Activated CD8-positive, alpha-beta memory T cell treated with anti-CD3 and anti-CD28 coated beads, Interleukin-2, amount 10 ng/mL, durations not matched to agents 7 days and 5 days (primary cell): ENCODE measurements around the gene TYROBP. TPM values are rescaled to one million over a fixed set of nuclear protein-coding genes. Genes with fewer than 3 reads are reported as not detected.

ENCODE experiments used
- ATAC-seq: fragments of 150-1000 bp; cut with Tn5 transposase; one replicate; pipeline ENCODE4 v1.10.0; 2021; ENCODE audit warnings: moderate library complexity
- CTCF ChIA-PET: fragments of 350-600 bp; sonication (Branson Sonifier 250); formaldehyde crosslinking; loops from one replicate; lab custom pipeline; 2021; ENCODE audit warnings: antibody characterized with exemption; lab: Charles Lee
- DNase-seq: peaks from one replicate; pipeline ENCODE4 v3.0.0-alpha.2; 2020
- H3K27ac Mint-ChIP-seq: one replicate; pipeline ENCODE4 v1.8.0; 2021; ENCODE audit warnings: mild to moderate bottlenecking, mixed read lengths
- H3K27me3 Mint-ChIP-seq: one replicate; pipeline ENCODE4 v1.8.0; 2021; ENCODE audit warnings: mixed read lengths
- H3K36me3 Mint-ChIP-seq: one replicate; pipeline ENCODE4 v1.8.0; 2021; ENCODE audit warnings: mild to moderate bottlenecking, mixed read lengths
- H3K4me1 Mint-ChIP-seq: one replicate; pipeline ENCODE4 v1.8.0; 2021; ENCODE audit warnings: mixed read lengths
- H3K4me3 Mint-ChIP-seq: one replicate; pipeline ENCODE4 v1.8.0; 2021; ENCODE audit warnings: mild to moderate bottlenecking, moderate library complexity, mixed read lengths
- H3K9me3 Mint-ChIP-seq: one replicate; pipeline ENCODE4 v1.8.0; 2022; ENCODE audit warnings: low read depth, mixed read lengths
- total RNA-seq, 2 experiments: library from RNA; stranded (reverse); gene quantifications; one replicate each; pipeline ENCODE4 v1.2.3, GENCODE V29; 2021

Gene TYROBP
- total RNA-seq, 2 experiments from 2014 or later: 0.96 TPM; not detected in 1

DNA sequence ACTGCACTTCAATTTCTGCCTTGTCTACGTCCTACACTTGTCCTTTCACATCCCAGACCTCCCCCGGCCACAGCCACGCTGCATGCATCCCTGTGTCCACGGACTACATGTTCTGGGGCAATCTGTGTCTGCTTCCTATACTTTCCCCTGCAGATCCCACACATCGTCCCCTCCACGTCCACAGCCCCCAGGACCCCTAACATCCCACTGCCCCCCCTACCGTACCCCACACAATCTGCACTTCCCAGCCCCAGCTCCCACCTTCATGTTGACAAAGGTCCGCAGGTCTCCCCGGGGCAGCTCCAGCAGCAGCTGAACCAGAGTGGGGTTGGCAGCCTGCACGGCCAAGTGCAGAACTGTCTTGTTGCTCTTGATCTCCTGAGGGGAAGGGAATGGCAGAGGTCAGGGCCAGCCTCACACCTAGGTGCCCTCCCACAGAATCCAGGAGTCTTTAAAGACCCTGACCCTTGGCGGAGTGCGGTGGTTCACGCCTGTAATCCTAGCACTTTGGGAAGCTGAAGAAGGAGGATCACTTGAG lies 17.9 kb downstream of the TYROBP start:
- no peaks in the 10 kb centered on the region for H3K9me3 Mint-ChIP-seq

GRCh38 chr19:35889370-35890112 lies 18.6 kb downstream of the TYROBP start:
- peaks cover 43% of the 10 kb centered on the region for H3K36me3 Mint-ChIP-seq
- DNase-seq (no peak), ATAC-seq (no peak)
- H3K4me3 Mint-ChIP-seq: no peak overlapping the region
- H3K4me1 Mint-ChIP-seq: peaks cover 5% of the 10 kb centered on the region
- no peak overlapping the region for H3K27ac Mint-ChIP-seq
- CTCF ChIA-PET: no interaction called here
- no peaks in the 10 kb centered on the region for H3K27me3 Mint-ChIP-seq
- H3K9me3 Mint-ChIP-seq: no peaks in the 10 kb centered on the region

More for the DNA sequence above, 17.9 kb downstream of the TYROBP start:
- Mint-ChIP-seq H3K36me3 (peaks cover 46% of the 10 kb centered on the region), H3K27ac (no peak overlapping the region), H3K27me3 (no peaks in the 10 kb centered on the region), H3K4me3 (no peak overlapping the region), H3K4me1 (peaks cover 5% of the 10 kb centered on the region)
- DNase-seq: no peak
- CTCF ChIA-PET: interaction anchor here (1.6 kb wide), 1 partner anchor 8 kb away, joined by 4 read pairs; no protein-coding TSS in a partner anchor
- ATAC-seq: no peak

DNA sequence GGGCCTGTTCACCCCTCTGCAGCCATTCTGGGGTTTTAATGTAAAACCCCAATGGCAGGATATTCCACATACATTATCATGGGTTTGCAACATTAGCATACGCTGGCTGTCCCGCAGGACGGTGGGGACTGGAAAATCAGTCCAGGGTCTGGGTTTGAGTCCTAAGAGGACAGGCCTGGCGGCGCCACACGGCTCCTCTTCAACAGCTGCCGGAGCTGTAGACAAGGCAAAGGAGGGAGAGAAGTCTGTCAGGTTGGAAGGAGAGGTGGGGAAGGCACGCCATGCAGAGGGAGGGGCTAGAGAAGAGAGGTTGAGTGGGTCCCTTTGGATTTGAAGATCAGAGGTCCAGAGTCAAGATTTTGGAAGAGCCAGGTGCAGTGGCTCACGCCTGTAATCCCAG lies 19.7 kb downstream of the TYROBP start:
- no peak for ATAC-seq
- no peak overlapping the region for H3K27ac Mint-ChIP-seq
- CTCF ChIA-PET: interaction anchor here (1.1 kb wide), 1 partner anchor 44 kb away, joined by 4 read pairs; no protein-coding TSS in a partner anchor
- H3K27me3 Mint-ChIP-seq: no peaks in the 10 kb centered on the region
- H3K36me3 Mint-ChIP-seq: peaks cover 41% of the 10 kb centered on the region
- H3K4me1 Mint-ChIP-seq: peaks cover 5% of the 10 kb centered on the region
- DNase-seq: no peak
- H3K4me3 Mint-ChIP-seq: no peak overlapping the region
- H3K9me3 Mint-ChIP-seq: no peaks in the 10 kb centered on the region

- Mint-ChIP-seq H3K27me3 (no peaks in the 10 kb centered on the region), H3K4me3 (no peak overlapping the region), H3K36me3 (peaks cover 34% of the 10 kb centered on the region), H3K9me3 (no peaks in the 10 kb centered on the region), H3K4me1 (peaks cover under 1% of the 10 kb centered on the region), H3K27ac (no peak overlapping the region)
- ATAC-seq: no peak
- CTCF ChIA-PET: no interaction called here
- no peak for DNase-seq
Measured at GRCh38 chr19:35887197-35887596, 20.9 kb downstream of the TYROBP start.

- Mint-ChIP-seq H3K27ac (no peak overlapping the region), H3K4me3 (no peak overlapping the region), H3K27me3 (no peaks in the 10 kb centered on the region), H3K36me3 (peaks cover 31% of the 10 kb centered on the region), H3K4me1 (peaks cover 2% of the 10 kb centered on the region), H3K9me3 (no peaks in the 10 kb centered on the region)
- DNase-seq (no peak), ATAC-seq (no peak)
- CTCF ChIA-PET: interaction anchor here (0.9 to 1.2 kb wide), 3 partner anchors 9 to 47 kb away, joined by 3 to 4 read pairs (median 3); no protein-coding TSS in a partner anchor
Measured at GRCh38 chr19:35885904-35886303, 22.2 kb downstream of the TYROBP start.

- Mint-ChIP-seq H3K27ac (no peak overlapping the region), H3K9me3 (no peaks in the 10 kb centered on the region), H3K27me3 (no peaks in the 10 kb centered on the region), H3K4me3 (no peak overlapping the region), H3K36me3 (peaks cover 27% of the 10 kb centered on the region), H3K4me1 (peaks cover 2% of the 10 kb centered on the region)
- no peak for ATAC-seq
- CTCF ChIA-PET: interaction anchor here (0.9 to 1.2 kb wide), 3 partner anchors 8 to 48 kb away, joined by 3 to 4 read pairs (median 3); no protein-coding TSS in a partner anchor
- no peak for DNase-seq
Measured at GRCh38 chr19:35885225-35885738, 22.8 kb downstream of the TYROBP start.

- Mint-ChIP-seq H3K4me1 (peaks cover 6% of the 10 kb centered on the region), H3K27me3 (peaks cover 12% of the 10 kb centered on the region), H3K36me3 (peaks cover 15% of the 10 kb centered on the region), H3K4me3 (no peak overlapping the region), H3K27ac (no peak overlapping the region), H3K9me3 (no peaks in the 10 kb centered on the region)
- ATAC-seq (no peak), DNase-seq (no peak)
- CTCF ChIA-PET: interaction anchor here (1.1 to 5.7 kb wide), 5 partner anchors 10 to 63 kb away, joined by 3 to 88 read pairs (median 3); no protein-coding TSS in a partner anchor
Measured at GRCh38 chr19:35883882-35884281, 24.2 kb downstream of the TYROBP start.

DNA sequence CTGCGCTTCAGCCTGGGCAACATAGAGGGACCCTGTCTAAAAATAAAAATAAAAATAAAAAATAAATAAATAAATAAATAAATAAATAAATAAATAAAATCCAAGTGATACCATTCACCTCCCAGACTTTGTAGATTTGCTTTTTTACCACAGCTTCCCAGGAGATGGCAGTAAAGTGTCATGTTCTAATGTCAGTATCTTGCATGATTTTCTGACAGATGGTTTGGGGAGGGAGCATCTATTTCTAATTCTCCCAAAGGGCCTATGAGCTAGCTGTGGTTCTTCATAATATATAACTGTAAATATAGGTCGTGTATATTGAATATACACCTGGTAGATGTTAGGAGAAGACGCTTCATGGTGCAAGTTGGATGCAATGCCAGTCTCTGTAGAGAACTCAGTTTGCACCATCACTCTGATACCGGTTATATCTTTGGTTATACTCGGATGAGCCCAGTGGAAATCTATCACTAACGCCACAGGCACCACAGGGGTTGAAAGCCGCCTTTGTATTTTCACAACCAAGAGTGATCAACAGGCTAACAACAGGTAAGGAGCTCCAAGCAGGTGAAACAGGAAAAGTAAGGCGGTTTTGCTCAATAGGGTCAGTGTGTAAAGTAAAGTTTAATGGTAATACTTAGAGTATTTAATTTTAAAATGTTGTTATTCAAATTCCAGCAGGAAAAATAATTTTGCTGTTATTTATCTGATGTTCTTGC lies 25.8 kb downstream of the TYROBP start:
- Mint-ChIP-seq H3K27me3 (peaks cover 20% of the 10 kb centered on the region), H3K4me1 (peaks cover 6% of the 10 kb centered on the region), H3K4me3 (no peak overlapping the region), H3K9me3 (no peaks in the 10 kb centered on the region), H3K27ac (no peak overlapping the region), H3K36me3 (peaks cover 2% of the 10 kb centered on the region)
- CTCF ChIA-PET: interaction anchor here (0.6 to 5.7 kb wide), 13 partner anchors 8 to 71 kb away, joined by 3 to 88 read pairs (median 4); partner anchors contain the start of gene NFKBID
- ATAC-seq: peak; percentile 37
- DNase-seq: peak; percentile 53

GRCh38 chr19:35879770-35880317 lies 28.3 kb downstream of the TYROBP start:
- H3K9me3 Mint-ChIP-seq: no peaks in the 10 kb centered on the region

GRCh38 chr19:35879068-35879467 lies 29.0 kb downstream of the TYROBP start:
- Mint-ChIP-seq H3K9me3 (no peaks in the 10 kb centered on the region), H3K4me3 (no peak overlapping the region), H3K27ac (no peak overlapping the region), H3K27me3 (peaks cover 20% of the 10 kb centered on the region), H3K4me1 (peaks cover 6% of the 10 kb centered on the region), H3K36me3 (no peaks in the 10 kb centered on the region)
- ATAC-seq (no peak), DNase-seq (no peak)
- CTCF ChIA-PET: interaction anchor here (1.0 to 5.7 kb wide), 5 partner anchors 25 to 138 kb away, joined by 3 to 88 read pairs (median 3); partner anchors contain the start of gene IGFLR1

More at GRCh38 chr19:35879770-35880317, 28.3 kb downstream of the TYROBP start:
- H3K4me1 Mint-ChIP-seq: peaks cover 6% of the 10 kb centered on the region
- CTCF ChIA-PET: interaction anchor here (0.9 to 5.7 kb wide), 8 partner anchors 19 to 225 kb away, joined by 3 to 88 read pairs (median 3); partner anchors contain the start of gene IGFLR1
- no peak overlapping the region for H3K4me3 Mint-ChIP-seq
- H3K27ac Mint-ChIP-seq: no peak overlapping the region
- peak; percentile 90 for DNase-seq
- H3K36me3 Mint-ChIP-seq: no peaks in the 10 kb centered on the region
- H3K27me3 Mint-ChIP-seq: peaks cover 20% of the 10 kb centered on the region
- peak; percentile 94 for ATAC-seq

DNA sequence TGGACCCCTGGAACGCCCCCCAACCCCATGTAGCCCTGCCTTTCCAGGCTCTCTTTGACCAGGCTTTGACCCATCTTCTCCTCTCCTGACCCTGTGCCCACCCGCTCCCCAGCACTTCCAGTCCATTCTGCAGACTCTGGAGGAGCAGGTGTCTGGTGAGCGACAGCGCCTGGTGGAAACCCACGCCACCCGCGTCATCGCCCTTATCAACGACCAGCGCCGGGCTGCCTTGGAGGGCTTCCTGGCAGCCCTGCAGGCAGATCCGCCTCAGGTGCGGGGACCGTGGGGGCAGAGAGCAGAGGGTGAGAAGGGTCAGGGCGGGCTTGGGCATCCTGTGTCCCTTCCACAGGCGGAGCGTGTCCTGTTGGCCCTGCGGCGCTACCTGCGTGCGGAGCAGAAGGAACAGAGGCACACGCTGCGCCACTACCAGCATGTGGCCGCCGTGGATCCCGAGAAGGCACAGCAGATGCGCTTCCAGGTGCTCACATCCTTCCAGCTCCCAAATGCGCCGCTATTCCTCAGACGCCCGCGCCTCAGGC lies 33.6 kb downstream of the TYROBP start:
- CTCF ChIA-PET: no interaction called here
- H3K27ac Mint-ChIP-seq: no peak overlapping the region
- no peak for ATAC-seq
- H3K36me3 Mint-ChIP-seq: no peaks in the 10 kb centered on the region
- peaks cover 21% of the 10 kb centered on the region for H3K27me3 Mint-ChIP-seq
- H3K4me1 Mint-ChIP-seq: peaks cover 8% of the 10 kb centered on the region
- no peak for DNase-seq
- no peak overlapping the region for H3K4me3 Mint-ChIP-seq
- no peaks in the 10 kb centered on the region for H3K9me3 Mint-ChIP-seq

GRCh38 chr19:35872180-35872579 lies 35.9 kb downstream of the TYROBP start:
- peaks cover 15% of the 10 kb centered on the region for H3K4me1 Mint-ChIP-seq
- CTCF ChIA-PET: no interaction called here
- no peak overlapping the region for H3K27ac Mint-ChIP-seq
- DNase-seq (no peak), ATAC-seq (no peak)
- H3K27me3 Mint-ChIP-seq: peaks cover 21% of the 10 kb centered on the region
- H3K9me3 Mint-ChIP-seq: no peaks in the 10 kb centered on the region
- no peak overlapping the region for H3K4me3 Mint-ChIP-seq
- H3K36me3 Mint-ChIP-seq: no peaks in the 10 kb centered on the region
